GM21381 (cell line): ENCODE measurements around the gene NXN.
"Not testable (repeated sequence)": the region's sequence is repeated elsewhere in the genome, so short reads cannot be mapped to it uniquely, and the experiment has no call there.

Source experiments
- ATAC-seq: cut with Tn5 transposase; IDR thresholded peaks from one replicate; pipeline ENCODE4 v1.9.1; 2021; ENCODE audit warnings: mild to moderate bottlenecking, moderate library complexity; ENCODE audit not compliant: unreplicated experiment

NXN gene

DNA sequence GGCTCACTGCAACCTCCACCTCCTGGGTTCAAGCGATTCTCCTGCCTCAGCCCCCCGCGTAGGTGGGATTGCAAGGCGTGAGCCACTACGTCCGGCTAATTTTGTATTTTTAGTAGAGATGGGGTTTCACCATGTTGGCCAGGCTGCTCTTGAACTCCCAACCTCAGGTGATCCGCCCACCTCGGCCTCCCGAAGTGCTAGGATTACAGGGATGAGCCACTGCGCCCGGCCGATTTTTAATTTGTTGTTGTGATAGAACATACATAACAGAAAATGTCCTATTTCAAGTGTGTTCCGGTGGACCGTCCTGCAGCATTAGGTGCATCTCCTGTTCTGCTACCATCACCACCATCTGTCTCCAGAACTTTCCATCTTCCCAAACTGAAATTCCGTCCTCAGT is 55.3 kb downstream of the NXN start:
- not testable (repeated sequence) for ATAC-seq

- ATAC-seq = no peak
These were observed 55.9 kb downstream of the NXN start for GRCh38 chr17:923633-924032.

DNA sequence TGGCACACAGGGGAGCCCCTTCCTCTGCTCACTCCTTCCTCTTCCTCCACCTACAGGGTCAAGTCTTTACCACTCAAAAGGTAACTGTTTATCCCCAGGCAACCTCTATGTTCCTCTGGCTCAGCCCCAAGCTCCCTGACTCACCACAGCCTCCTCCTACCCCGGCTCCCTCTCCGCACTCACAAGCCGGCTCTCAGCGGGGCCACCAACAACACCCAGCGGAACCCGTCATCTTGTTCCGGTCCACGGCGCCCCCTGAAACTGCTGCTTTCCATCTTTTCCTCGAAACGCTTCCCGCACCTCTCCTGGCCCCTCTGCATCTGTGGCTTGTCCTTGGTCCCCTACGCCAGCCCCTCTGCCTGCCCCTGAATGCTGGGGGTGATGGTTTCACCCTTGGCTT is 58.4 kb downstream of the NXN start:
- no peak for ATAC-seq

GRCh38 chr17:920190-920589 is 59.4 kb downstream of the NXN start:
- ATAC-seq = no peak

DNA sequence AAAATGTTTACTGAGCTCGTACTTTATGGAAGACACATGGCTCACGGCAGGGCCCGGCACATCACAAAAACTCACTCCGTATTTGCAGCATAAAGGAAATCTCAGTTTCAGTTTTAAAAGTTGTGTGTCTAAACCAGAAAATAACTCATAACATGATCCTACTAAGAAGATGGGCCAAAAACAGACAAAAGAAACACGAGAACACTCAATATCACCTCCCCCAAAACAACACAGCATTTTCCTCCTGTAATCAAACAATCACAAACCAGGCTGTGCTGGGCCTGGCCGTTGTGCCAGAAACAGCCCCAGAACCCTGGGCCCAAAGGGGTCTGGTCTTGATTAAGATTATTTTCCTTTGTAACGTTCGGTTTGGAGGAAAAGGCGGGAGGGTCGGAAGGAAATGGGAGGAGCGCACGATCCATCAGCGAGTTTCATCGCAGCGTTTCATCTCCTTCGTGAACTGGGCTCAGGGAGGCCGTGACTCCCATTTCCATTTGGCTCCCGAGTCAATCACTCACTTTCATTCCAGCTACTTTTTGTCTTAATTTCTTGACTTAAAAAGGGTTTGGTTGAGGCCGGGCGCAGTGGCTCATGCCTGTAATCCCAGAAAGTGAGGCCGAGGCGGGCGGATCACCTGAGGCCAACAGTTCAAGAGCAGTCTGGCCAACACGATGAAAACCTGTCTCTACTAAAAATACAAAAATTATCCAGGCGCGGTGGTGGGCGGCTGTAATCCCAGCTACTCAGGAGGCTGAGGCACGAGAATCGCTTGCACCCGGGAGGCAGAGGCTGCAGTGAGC is 61.4 kb downstream of the NXN start:
- no peak for ATAC-seq

DNA sequence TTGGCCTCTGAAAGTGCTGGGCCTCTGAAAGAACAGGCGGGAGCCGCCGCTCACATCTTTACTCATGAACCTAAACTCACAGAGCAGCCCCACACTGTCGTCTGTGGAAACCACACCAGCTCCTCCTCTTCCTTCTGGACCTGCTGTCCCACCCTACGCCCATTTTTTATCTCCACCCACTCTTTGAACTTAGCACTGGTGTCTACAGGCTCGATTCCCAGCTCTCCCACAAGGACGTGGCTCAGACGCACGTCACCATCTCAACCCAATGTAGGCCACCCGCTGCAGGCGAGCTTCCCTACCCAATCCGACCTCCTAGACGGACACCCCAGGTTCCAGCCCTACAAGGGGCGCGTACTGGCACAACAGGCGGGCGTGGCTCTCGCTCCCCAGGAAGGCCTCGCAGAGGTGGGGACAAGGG is 62.2 kb downstream of the NXN start:
- no peak for ATAC-seq

DNA sequence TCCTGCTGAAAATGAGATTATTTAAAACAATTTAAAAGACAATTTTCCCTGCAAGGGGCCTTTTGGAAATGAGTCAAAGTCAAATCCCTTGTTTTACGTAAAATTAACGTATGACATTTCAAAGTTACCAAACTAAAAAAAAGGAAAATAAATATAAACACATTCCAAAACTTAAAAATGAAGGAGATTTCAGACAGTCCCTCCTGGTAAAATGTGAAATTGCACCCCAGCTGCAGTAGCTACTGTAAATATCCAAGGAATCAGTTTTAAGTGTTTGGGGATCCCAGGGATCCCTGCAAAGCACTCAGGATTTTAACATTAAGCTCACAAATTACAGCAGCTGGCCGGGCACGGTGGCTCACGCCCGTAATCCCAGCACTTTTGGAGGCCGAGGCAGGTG is 63.3 kb downstream of the NXN start:
- no peak for ATAC-seq

DNA sequence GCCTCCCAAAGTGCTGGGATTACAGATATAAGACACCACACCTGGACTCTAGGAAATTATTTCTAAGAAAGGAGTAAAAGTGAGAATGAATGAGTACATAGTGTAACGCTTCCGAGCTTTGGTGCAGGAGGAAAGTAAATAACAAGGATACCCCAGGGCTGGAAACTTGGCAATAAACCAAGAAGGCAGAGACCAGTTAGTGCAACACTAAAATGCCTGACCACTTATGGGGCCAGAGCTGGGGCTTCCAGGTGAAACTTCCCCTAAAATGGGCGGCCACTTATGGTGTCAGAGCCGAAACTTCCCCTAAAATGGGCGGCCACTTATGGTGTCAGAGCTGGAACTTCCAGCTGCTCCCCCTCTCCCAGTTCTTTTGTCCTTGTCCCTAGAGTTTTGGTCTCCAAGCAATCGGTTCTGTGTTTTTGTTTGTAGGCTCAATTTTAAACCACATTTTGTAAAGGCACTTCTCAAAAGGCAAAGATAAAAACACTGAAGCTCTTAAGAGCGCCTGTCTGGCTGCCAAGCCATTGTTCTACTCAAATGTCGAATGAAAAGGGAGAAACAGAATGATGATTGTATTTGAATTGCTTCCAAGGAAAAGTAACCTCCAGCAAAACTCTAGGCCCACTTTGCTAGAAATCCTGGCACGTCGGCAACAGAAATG is 63.9 kb downstream of the NXN start:
- ATAC-seq = no peak

DNA sequence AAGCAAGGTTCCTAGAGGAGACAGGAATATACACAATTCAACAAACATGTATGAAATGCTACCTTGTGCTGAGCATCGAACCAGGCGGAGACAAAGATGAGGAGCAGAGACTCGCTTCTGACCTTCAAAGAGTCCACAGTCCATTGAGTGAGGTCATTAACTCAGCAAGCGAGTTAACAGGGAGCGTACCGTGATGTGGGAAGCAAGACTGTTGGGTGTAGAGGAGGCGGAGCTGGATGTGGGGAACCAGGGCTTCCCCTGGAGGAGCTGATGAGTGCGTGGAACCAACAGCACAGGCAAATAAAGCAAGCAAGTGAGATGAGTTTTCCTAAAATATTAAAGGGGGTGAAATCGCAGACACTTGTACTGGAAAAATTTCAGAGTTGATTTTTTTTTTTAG is 65.0 kb downstream of the NXN start:
- ATAC-seq = no peak

DNA sequence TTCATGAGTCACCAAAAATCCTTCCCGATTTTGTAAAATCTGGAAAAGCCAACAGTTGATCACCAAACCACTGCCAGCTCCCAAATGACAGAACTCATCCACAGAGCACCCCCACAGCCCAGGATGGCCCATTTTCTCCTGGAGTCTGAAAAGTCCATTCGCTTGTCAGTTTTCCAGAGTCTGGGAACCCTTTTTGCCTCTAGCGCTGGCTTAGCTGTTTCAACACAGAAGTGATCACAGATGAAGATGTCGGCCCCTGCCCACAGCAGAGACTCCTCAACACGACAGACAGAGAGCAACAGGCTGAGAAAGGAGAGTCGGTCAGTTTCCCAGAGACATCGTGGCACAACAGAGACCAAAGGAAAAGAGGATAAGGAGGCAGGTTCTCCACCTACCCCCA is 66.4 kb downstream of the NXN start:
- ATAC-seq = no peak

- no peak for ATAC-seq
These were observed 69.8 kb downstream of the NXN start for GRCh38 chr17:909642-910323.

DNA sequence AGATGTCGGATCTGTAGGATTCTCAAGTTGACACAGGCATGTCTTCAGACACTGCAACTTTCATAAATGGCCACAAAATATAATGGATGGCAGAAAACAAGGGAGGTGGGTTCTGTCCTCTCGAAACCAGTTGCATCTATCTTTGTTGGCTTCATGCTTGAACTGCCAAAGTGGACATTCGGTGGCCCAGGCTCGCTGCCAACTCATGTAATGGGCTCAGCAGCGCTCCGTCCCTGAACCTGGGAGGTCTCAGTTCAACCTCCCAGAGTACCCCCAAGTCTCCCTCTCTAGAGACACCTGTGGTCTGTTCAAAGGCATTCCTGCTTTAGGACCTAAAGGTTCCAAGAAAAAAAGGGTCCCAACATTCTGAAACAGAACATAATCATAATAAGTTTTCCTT is 71.9 kb downstream of the NXN start:
- ATAC-seq = no peak

DNA sequence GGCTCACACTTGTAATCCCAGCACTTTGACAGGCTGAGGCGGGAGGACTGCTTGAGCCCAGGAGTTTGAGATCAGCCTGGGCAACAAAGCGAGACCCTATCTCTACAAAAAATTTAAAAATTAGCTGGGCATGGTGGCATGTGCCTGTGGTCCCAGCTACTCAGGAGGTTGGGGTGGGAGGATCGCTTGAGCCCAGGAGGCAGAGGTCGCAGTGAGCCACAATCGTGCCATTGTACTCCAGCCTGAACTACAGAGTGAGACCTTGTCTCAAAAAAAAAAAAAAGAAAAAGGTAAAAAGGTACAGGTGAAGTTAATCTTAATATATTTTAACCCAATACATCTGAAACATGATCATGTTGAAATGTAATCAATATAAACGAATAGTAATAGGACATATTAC is 73.9 kb downstream of the NXN start:
- not testable (repeated sequence) for ATAC-seq

GRCh38 chr17:903691-904481 is 75.7 kb downstream of the NXN start:
- ATAC-seq = no peak

DNA sequence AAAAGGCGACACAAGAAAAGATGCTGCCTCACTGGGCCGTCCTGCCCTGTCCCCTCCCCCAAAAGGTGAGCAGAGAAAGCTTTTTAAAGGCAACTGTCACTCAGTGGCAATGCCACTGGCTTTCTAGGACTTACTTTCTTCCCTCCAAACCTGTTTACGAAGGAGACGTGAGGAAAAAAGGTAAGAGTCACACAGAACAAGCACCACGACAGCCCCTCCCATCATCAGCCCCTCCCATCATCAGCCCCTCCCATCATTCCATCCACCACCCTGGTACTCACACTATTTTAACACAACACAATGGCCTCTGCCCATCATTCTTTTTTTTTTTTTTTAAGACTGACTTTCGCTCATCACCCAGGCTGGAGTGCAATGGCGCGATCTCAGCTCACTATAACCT is 77.1 kb downstream of the NXN start:
- ATAC-seq = no peak

- ATAC-seq = no peak
These were observed 77.6 kb downstream of the NXN start for GRCh38 chr17:901964-902363.

DNA sequence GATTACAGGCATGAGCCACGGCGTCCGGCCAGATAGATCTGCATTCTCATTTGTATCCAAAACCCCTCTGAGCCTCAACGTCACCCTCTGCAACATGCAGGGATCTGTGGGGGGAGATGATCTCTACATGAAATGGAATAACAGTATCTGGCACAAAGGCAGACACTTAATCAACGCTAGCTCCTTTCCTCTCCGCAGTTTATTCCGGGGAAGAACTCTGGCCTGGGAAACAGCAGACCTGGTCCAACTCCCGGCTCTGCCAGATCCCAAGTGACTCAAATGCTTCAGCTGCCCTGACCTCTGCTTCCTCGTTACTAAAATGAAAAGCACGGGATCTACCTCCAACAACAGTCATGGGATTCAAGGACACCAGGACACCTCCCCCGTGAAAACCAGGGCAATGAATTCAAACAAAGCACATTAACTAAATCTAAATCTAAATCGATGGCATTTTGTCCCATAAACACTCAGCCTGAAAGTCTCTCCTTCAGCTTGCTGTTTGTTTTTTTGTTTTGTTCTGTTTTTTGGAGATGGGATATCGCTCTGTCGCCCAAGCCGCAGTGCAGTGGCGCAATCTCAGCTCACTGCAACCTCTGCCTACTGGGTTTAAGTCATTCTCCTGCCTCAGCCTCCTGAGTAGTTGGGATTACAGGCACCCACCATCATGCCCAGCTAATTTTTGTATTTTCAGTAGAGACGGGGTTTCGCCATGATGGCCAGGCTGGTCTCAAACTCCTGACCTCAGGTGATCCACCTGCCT is 78.2 kb downstream of the NXN start:
- no peak for ATAC-seq

DNA sequence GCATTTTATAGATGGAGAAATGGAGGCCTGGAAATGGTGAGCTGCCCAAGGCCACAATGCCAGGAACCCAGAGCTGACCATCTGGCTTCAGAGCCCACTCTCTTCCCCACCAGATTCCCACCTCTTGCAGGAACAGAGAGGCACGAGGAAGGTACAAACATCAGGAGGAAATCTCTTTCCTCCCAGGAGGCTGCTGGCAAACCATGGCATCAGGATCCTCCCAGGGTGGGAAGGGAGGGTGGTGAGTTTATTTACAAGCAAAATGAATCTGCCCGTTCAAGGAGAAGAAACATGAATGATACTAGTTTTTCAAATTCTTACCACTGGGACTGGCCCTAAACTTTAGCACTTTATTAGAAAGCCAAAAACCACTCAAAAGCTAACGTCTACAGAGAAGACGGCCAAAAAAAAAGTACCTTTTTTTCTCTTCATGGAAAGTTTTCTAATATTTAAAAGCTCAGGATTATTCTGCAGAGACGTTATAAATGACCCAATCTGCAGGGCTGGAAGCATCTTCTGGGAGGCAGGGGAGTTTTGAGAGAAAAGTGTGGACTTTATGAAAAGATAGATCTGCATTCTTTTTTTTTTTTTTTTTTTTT is 79.1 kb downstream of the NXN start:
- ATAC-seq = no peak

DNA sequence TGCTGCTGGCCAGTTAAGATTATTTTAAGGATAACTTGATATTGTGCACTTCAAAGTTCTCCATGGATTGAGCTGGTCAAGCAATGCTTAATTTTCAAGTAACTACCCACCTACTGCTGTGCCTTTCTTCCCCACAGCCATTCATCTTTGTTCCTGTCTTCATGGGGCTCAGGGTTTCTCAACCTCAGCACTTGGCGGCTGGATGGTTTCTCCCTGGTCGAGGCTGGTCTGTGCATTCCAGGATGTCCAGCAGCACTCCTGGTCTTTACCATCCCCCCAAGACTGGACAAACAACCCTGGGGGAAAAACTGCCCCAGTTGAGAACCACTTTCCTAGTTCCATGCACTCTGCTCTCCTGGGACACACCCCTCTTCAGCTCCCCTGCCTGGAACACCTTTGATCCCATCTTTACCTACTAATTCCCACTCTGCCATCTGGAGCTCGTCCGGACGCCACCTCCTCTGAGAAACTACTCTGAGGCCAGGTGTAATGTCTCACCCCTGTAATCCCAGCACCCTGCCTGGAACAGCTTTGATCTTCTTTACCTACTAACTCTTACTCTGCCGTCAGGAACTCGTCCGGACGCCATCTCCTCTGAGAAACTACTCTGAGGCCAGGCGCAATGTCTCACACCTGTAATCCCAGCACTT is 81.5 kb downstream of the NXN start:
- ATAC-seq = no peak
